HL-60 (cell line): ENCODE data around the gene ARID1B.
A peak's percentile ranks its signal among the peaks of the same experiment; 100 is the strongest.

Experiments
- DNase-seq, 2 experiments: peaks; one replicate each; pipeline ENCODE4 v3.0.0-alpha.2; 2010 to 2020; ENCODE audit warnings: low read depth in 1 of 2, low spot score in 1 of 2
- H3K27ac ChIP-seq: fragments of 250-450 bp; sonication (Bioruptor Pico); replicated peaks from 2 replicates; pipeline ENCODE4 v1.5.1; 2020; ENCODE audit warnings: mild to moderate bottlenecking, moderate library complexity
- H3K27me3 ChIP-seq: fragments of 250-450 bp; sonication (Bioruptor Pico); 2 replicates; pipeline ENCODE4 v1.5.1; 2021; ENCODE audit warnings: mild to moderate bottlenecking, moderate library complexity; ENCODE audit not compliant: insufficient read depth, poor library complexity, severe bottlenecking
- H3K4me3 ChIP-seq: replicated peaks from 2 replicates; pipeline ENCODE4 v1.5.1; 2011; ENCODE audit warnings: mild to moderate bottlenecking, control low read depth, low read length; ENCODE audit not compliant: insufficient read depth
- GABPA ChIP-seq: IDR thresholded peaks from 2 replicates; pipeline ENCODE4 v1.6.1; 2012; ENCODE audit warnings: low read depth
- POLR2AphosphoS5 ChIP-seq: IDR thresholded peaks from 2 replicates; pipeline ENCODE4 v1.6.1; 2012; ENCODE audit warnings: low read depth
- REST ChIP-seq: IDR thresholded peaks from 2 replicates; pipeline ENCODE4 v1.6.1; 2012; ENCODE audit warnings: low read depth; ENCODE audit not compliant: insufficient replicate concordance
- SPI1 ChIP-seq: IDR thresholded peaks from 2 replicates; pipeline ENCODE4 v1.6.1; 2012; ENCODE audit warnings: low read depth, mild to moderate bottlenecking, borderline replicate concordance
- TF ChIP-seq, protein P1 (sequence below): IDR thresholded peaks from one replicate; pipeline ENCODE4 v1.5.1; 2011; ENCODE audit warnings: low read length, control low read depth, inconsistent platforms; ENCODE audit not compliant: insufficient read depth

The ARID1B gene

GRCh38 chr6:156960525-156960924 lies 183.3 kb downstream of the ARID1B start:
- Histone ChIP-seq H3K4me3 (no peak overlapping the region), H3K27me3 (no peaks in the 10 kb centered on the region), H3K27ac (no peak overlapping the region)
- DNase-seq = no peak
- TF ChIP-seq, protein P1, sequence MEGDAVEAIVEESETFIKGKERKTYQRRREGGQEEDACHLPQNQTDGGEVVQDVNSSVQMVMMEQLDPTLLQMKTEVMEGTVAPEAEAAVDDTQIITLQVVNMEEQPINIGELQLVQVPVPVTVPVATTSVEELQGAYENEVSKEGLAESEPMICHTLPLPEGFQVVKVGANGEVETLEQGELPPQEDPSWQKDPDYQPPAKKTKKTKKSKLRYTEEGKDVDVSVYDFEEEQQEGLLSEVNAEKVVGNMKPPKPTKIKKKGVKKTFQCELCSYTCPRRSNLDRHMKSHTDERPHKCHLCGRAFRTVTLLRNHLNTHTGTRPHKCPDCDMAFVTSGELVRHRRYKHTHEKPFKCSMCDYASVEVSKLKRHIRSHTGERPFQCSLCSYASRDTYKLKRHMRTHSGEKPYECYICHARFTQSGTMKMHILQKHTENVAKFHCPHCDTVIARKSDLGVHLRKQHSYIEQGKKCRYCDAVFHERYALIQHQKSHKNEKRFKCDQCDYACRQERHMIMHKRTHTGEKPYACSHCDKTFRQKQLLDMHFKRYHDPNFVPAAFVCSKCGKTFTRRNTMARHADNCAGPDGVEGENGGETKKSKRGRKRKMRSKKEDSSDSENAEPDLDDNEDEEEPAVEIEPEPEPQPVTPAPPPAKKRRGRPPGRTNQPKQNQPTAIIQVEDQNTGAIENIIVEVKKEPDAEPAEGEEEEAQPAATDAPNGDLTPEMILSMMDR = no peak
- TF ChIP-seq SPI1 (no peak), GABPA (no peak), POLR2AphosphoS5 (no peak), REST (no peak)

- no peak overlapping the region for H3K4me3 ChIP-seq
- DNase-seq = no peak
- TF ChIP-seq, protein P1 = no peak
- TF ChIP-seq POLR2AphosphoS5 (no peak), GABPA (no peak), REST (no peak), SPI1 (no peak)
- H3K27me3 ChIP-seq = no peaks in the 10 kb centered on the region
- no peak overlapping the region for H3K27ac ChIP-seq
Measured at GRCh38 chr6:156961282-156961892, 184.2 kb downstream of the ARID1B start.

DNA sequence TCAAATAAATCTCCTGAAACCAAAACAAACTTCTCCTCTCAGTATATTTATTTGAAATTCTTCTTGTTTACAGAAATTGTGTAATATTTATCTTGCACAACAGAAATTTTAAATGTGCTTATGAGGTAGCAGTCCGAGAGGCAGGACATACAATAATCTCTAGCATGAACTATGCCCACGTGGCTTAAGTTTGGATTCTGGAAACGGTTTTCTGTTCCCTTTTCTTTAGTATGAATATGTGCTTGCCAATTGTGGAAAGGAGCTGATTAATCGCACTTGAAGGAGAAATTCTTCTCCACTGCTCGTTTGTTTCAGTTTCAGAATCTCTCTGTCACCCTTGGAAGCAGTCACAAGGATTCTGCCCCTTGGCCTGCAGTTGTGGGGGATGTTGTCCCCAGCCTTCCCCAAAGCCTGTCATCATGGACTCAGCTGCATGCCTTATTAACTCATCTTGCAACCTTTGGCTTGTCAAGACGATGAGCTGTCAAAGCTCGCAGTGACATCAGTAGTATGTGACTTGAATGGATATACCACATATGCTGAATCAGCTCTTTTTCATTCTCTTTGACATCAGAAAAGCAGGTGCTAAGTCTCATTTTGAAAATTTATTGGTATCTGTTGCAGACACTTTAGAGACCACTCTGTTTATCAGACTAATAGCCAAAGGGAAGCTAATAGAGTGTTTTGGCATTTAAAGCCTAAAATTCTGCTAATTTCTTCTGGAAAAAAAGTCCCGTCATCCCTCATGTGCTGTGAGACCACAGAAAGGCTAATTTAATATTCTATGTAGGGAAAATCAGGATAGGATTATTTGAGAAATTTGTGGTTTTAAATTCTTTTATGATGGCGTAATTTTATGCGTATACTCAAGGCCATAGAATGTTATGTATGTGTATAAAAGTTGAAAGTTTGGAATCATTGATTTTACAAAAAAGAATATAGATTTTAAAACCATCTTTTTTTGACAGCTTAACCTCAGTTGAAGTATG lies 186.8 kb downstream of the ARID1B start:
- Histone ChIP-seq H3K27me3 (no peaks in the 10 kb centered on the region), H3K27ac (no peak overlapping the region), H3K4me3 (no peak overlapping the region)
- no peak for TF ChIP-seq REST
- TF ChIP-seq GABPA = no peak
- TF ChIP-seq SPI1 = no peak
- TF ChIP-seq, protein P1 = no peak
- TF ChIP-seq POLR2AphosphoS5 = no peak
- peak in 1 of 2 experiments; percentile 8 for DNase-seq
